ENCODE measurements around the gene GREM2. TPM values are rescaled to one million over a fixed set of nuclear protein-coding genes. Genes with fewer than 3 reads are reported as not detected.

The GREM2 gene
- total and polyA plus RNA-seq, 9 of the 15 experiments (the other 6 are each of a cell fraction or from before 2014, with no cell fraction given) = 0.01 to 0.07 (median 0.05) TPM; not detected in 5

- DNase-seq (ENCODE audit: extremely low read depth in 1 of 4, low spot score in 3 of 4) = no peak
- Histone ChIP-seq H3K4me2 (ENCODE audit: insufficient read depth, low read length) (no peak overlapping the region), H3K27ac (ENCODE audit: extremely low read depth, low read depth, low read length) (no peak overlapping the region), H4K20me1 (replicated peaks; ENCODE audit: control insufficient read depth, insufficient read depth, low read length) (no peaks in the 10 kb centered on the region), H3K36me3 (ENCODE audit: control insufficient read depth, insufficient read depth, low read length) (no peaks in the 10 kb centered on the region), H3K27me3 (ENCODE audit: control insufficient read depth in 2 of 2, insufficient read depth in 2 of 2, low read length in 2 of 2) (no peaks in the 10 kb centered on the region; a peak in 1 of 5 replicates), H3K79me2 (ENCODE audit: control insufficient read depth, insufficient read depth, low read length) (no peaks in the 10 kb centered on the region), H3K9ac (ENCODE audit: insufficient read depth in 1 of 2, low read depth in 2 of 2, low read length in 2 of 2) (no peak overlapping the region), H3K9me3 (replicated peaks; ENCODE audit: control insufficient read depth, insufficient read depth, low read depth, low read length) (no peaks in the 10 kb centered on the region), H3K9me1 (ENCODE audit: control insufficient read depth, insufficient read depth, low read length) (no peaks in the 10 kb centered on the region), H3K4me3 (no peak overlapping the region), H2AFZ (ENCODE audit: low read depth, low read length) (no peak overlapping the region), H3K4me1 (replicated peaks in 1 of 2; ENCODE audit: control insufficient read depth in 2 of 2, insufficient read depth in 2 of 2, low read length in 2 of 2) (no peaks in the 10 kb centered on the region)
- FAIRE-seq = no peak
- WGBS (ENCODE audit: insufficient coverage, low coverage, missing lambda C conversion rate) = 0% methylated on average over 6 of the region's 6 CpGs
- intact Hi-C loops (cut with micrococcal nuclease) = no loop called here
- ChIA-PET POLR2A (no interaction called here), CTCF (ENCODE audit: low intra/inter-chr PET ratio) (no interaction called here)
- no peak for TF ChIP-seq NFXL1 (CRISPR knock-in tag; IDR thresholded peaks at IDR 0.05)
- TF ChIP-seq ZNF778 (CRISPR knock-in tag; IDR thresholded peaks at IDR 0.05) = no peak
- peak; percentile 64 for TF ChIP-seq TFE3 (CRISPR knock-in tag; IDR thresholded peaks at IDR 0.05)
- peak; percentile 60; the same call in 1 of the 2 replicates for TF ChIP-seq SOX6 (IDR thresholded peaks at IDR 0.05)
- no peak for TF ChIP-seq ZHX1 (conservative IDR thresholded peaks at IDR 0.05; ENCODE audit: low read length)
- BruUV-seq (replicated peaks) = no TSS peak
- in situ Hi-C loops (cut with MboI) = no loop called here
- no peak for ATAC-seq
Measured at GRCh38 chr1:240644732-240645131, 32.8 kb upstream of the GREM2 start.

All from K562 (cell line).